K562 (cell line): Measurements from ENCODE around the gene BCAN. TPM values are rescaled to one million over a fixed set of nuclear protein-coding genes. Genes with fewer than 3 reads are reported as not detected.

Source experiments
- ATAC-seq: fragments of 200-7000 bp; cut with Tn5 transposase; 3 replicates; pipeline ENCODE4 v1.9.1; 2020; ENCODE audit warnings: moderate library complexity
- BruUV-seq: library from RNA; stranded (reverse); fragments of 400-500 nt; replicated peaks from 2 replicates; lab custom pipeline; 2021; lab: Mats Ljungman, UMichigan
- CTCF ChIA-PET: fragments of 300-600 bp; formaldehyde crosslinking; extraction: SDS; loops from one replicate; lab custom pipeline; 2021; ENCODE audit warnings: low intra/inter-chr PET ratio; lab: Yijun Ruan, JAX
- POLR2A ChIA-PET: fragments of 300-600, 350-650 bp; sonication (Branson Sonifier 250); formaldehyde crosslinking; extraction: SDS; loops from one replicate; lab custom pipeline; 2021; ENCODE audit warnings: antibody characterized with exemption, inconsistent platforms; lab: Yijun Ruan, JAX
- DNase-seq, 4 experiments: peaks; one replicate each; pipeline versions ENCODE4 v3.0.0 to v3.0.0-alpha.2; 2011 to 2018; ENCODE audit warnings: low spot score in 3 of 4, mixed read lengths in 3 of 4; ENCODE audit errors: extremely low read depth in 1 of 4
- FAIRE-seq: peaks from 2 replicates; lab custom pipeline; 2011; peaks lifted over from hg19 to GRCh38; lab: Jason Lieb, UNC
- H2AFZ ChIP-seq: 2 replicates; pipeline ENCODE4 v1.6.0; 2011; ENCODE audit warnings: low read depth, low read length, control low read depth, inconsistent platforms
- H3K27ac ChIP-seq: fragments of 200-600 bp; 3 replicates; pipeline ENCODE4 v1.8.0; 2011; ENCODE audit warnings: low read depth, mild to moderate bottlenecking, control low read depth, inconsistent platforms, low read length, moderate library complexity, mixed read lengths; ENCODE audit errors: extremely low read depth
- H3K27me3 ChIP-seq, 2 experiments: fragments of 300-600 bp in 1 of 2; 2 replicates in 1 of 2; 3 replicates in 1 of 2; pipeline versions ENCODE4 v1.6.0 to v1.8.0; 2011; ENCODE audit warnings: inconsistent platforms in 2 of 2, low read length in 2 of 2, mild to moderate bottlenecking in 1 of 2, mixed read lengths in 1 of 2, moderate library complexity in 1 of 2; ENCODE audit not compliant: control insufficient read depth in 2 of 2, insufficient read depth in 2 of 2
- H3K36me3 ChIP-seq: fragments of 300-600 bp; 3 replicates; pipeline ENCODE4 v1.8.0; 2011; ENCODE audit warnings: mild to moderate bottlenecking, low read length, inconsistent platforms; ENCODE audit not compliant: control insufficient read depth, insufficient read depth
- H3K4me1 ChIP-seq, 2 experiments: fragments of 200-600 bp in 1 of 2; replicated peaks in 1 of 2; 2 replicates in 1 of 2; 3 replicates in 1 of 2; pipeline versions ENCODE4 v1.5.1 to v1.8.0; 2011; ENCODE audit warnings: inconsistent platforms in 2 of 2, low read length in 2 of 2, mild to moderate bottlenecking in 1 of 2, mixed read lengths in 1 of 2, moderate library complexity in 1 of 2; ENCODE audit not compliant: control insufficient read depth in 2 of 2, insufficient read depth in 2 of 2
- H3K4me2 ChIP-seq: 2 replicates; pipeline ENCODE4 v1.6.1; 2011; ENCODE audit warnings: low read length, control low read depth, inconsistent platforms, mixed read lengths; ENCODE audit not compliant: insufficient read depth
- H3K4me3 ChIP-seq: fragments of 200-600 bp; sonication (generic), shearing (Covaris generic); 2 replicates; pipeline ENCODE4 v1.5.1; 2016; ENCODE audit warnings: control low read depth, inconsistent platforms
- H3K79me2 ChIP-seq: fragments of 200-600 bp; 3 replicates; pipeline ENCODE4 v1.8.0; 2011; ENCODE audit warnings: low read length, inconsistent platforms; ENCODE audit not compliant: control insufficient read depth, insufficient read depth
- H3K9ac ChIP-seq, 2 experiments: 2 replicates each; pipeline versions ENCODE4 v1.6.0 to v1.6.1; 2011; ENCODE audit warnings: low read depth in 2 of 2, low read length in 2 of 2, control low read depth in 1 of 2, inconsistent platforms in 1 of 2, mild to moderate bottlenecking in 1 of 2, mixed read lengths in 1 of 2; ENCODE audit not compliant: insufficient read depth in 1 of 2
- H3K9me1 ChIP-seq: one replicate; pipeline ENCODE4 v1.6.0; 2011; ENCODE audit warnings: inconsistent platforms, mild to moderate bottlenecking, low read length, moderate library complexity; ENCODE audit not compliant: control insufficient read depth, insufficient read depth
- H3K9me3 ChIP-seq: replicated peaks from 2 replicates; pipeline ENCODE4 v1.5.1; 2011; ENCODE audit warnings: low read depth, low read length, inconsistent platforms; ENCODE audit not compliant: control insufficient read depth, insufficient read depth
- H4K20me1 ChIP-seq: replicated peaks from 2 replicates; pipeline ENCODE4 v1.6.1; 2011; ENCODE audit warnings: low read length, inconsistent platforms, mixed read lengths; ENCODE audit not compliant: control insufficient read depth, insufficient read depth
- CBX1 ChIP-seq: sonication (generic); IDR thresholded peaks from 2 replicates; pipeline ENCODE4 v1.6.1; 2016; ENCODE audit warnings: antibody characterized with exemption, low read depth, mild to moderate bottlenecking
- CHAMP1 ChIP-seq: fragments of 450-650 bp; IDR thresholded peaks from 2 replicates; pipeline ENCODE4 v1.6.1; 2016; ENCODE audit warnings: mild to moderate bottlenecking
- DLX4 ChIP-seq: fragments of 250-450 bp; sonication (Bioruptor Pico); IDR thresholded peaks from 2 replicates; pipeline ENCODE4 v1.6.1; 2021; ENCODE audit warnings: mild to moderate bottlenecking
- HNRNPUL1 ChIP-seq: fragments of 200-400 bp; formaldehyde crosslinking; IDR thresholded peaks from 2 replicates; pipeline ENCODE4 v1.6.1; 2017; ENCODE audit warnings: low read length
- KDM1A ChIP-seq, 2 experiments: fragments of 450-650 bp; IDR thresholded peaks; 2 replicates each; pipeline ENCODE4 v1.6.1; 2016; ENCODE audit warnings: mild to moderate bottlenecking in 2 of 2
- MTA2 ChIP-seq: fragments of 450-650 bp; IDR thresholded peaks from 2 replicates; pipeline ENCODE4 v1.6.1; 2016; ENCODE audit warnings: low read depth
- MXD1 ChIP-seq: fragments of 250-450 bp; sonication (Bioruptor Pico); IDR thresholded peaks from 2 replicates; pipeline ENCODE4 v1.8.0; 2021; ENCODE audit warnings: borderline replicate concordance, mild to moderate bottlenecking, moderate library complexity; ENCODE audit not compliant: poor library complexity, severe bottlenecking
- PCBP1 ChIP-seq: fragments of 200-400 bp; formaldehyde crosslinking; IDR thresholded peaks from 2 replicates; pipeline ENCODE4 v1.6.1; 2018; ENCODE audit warnings: mild to moderate bottlenecking, low read depth, low read length; ENCODE audit not compliant: poor library complexity, severe bottlenecking
- UBTF ChIP-seq, 2 experiments: IDR thresholded peaks; 2 replicates each; pipeline ENCODE4 v1.6.1; 2012; ENCODE audit warnings: improper control_type of control experiment in 2 of 2, low read depth in 2 of 2, low read length in 2 of 2, borderline replicate concordance in 1 of 2
- ZNF197 ChIP-seq: fragments of 200-800 bp; sonication (Bioruptor generic); IDR thresholded peaks from 2 replicates; pipeline ENCODE4 v1.6.1; 2016; ENCODE audit warnings: low read depth, missing genetic modification characterization, missing compliant biosample characterization
- ZNF395 ChIP-seq: fragments of 200-800 bp; sonication (Bioruptor generic); IDR thresholded peaks from 2 replicates; pipeline ENCODE4 v1.6.1; 2017; ENCODE audit warnings: missing genetic modification characterization, missing compliant biosample characterization
- ZNF699 ChIP-seq: fragments of 250-450 bp; sonication (Bioruptor Pico); IDR thresholded peaks from 2 replicates; pipeline ENCODE4 v1.8.0; 2021; ENCODE audit warnings: mild to moderate bottlenecking, moderate library complexity; ENCODE audit not compliant: insufficient replicate concordance
- WGBS: fragments of 100-300 bp; shearing (Covaris generic); methylation state at CpG from one replicate; pipeline ENCODE4 v1.1.6; 2016; ENCODE audit warnings: low coverage, mixed read lengths; ENCODE audit not compliant: insufficient coverage; ENCODE audit errors: missing lambda C conversion rate; 5-methylcytosine and 5-hydroxymethylcytosine counted together
- in situ Hi-C: fragments of 300-500 bp; cut with MboI; formaldehyde crosslinking; loops from 4 replicates; pipeline ENCODE4 v1.15.0; 2018; ENCODE audit warnings: inconsistent platforms, mixed read lengths
- intact Hi-C: fragments of 100-400 bp; cut with micrococcal nuclease; formaldehyde crosslinking; loops from 2 replicates; pipeline ENCODE4 v1.14.2; 2022
- polyA plus RNA-seq, 8 experiments: library from polyadenylated mRNA; depleted of rRNA in 4 of 8; stranded (reverse) in 5 of 8; unstranded in 3 of 8; fragments of >200 nt; fragmentation: Nextera tagmentation in 2 of 8; fragmentation: Illumina TruSeq in 1 of 8; extraction: Ambion mirVana in 2 of 8; extraction: Trizol in 1 of 8; gene quantifications; 2 replicates each; pipeline versions ENCODE4 v1.2.1 to v1.2.3, GENCODE V29; 2011 to 2014; ENCODE audit warnings: inconsistent platforms in 1 of 8, missing spikeins in 1 of 8
- total RNA-seq, 7 experiments: library from RNA; depleted of rRNA in 6 of 7; stranded (reverse); fragments of >200 nt in 6 of 7; fragmentation: Illumina TruSeq in 2 of 7; extraction: Trizol in 2 of 7; gene quantifications; 2 replicates each; pipeline versions ENCODE4 v1.2.1 to v1.2.3, GENCODE V29; 2011 to 2021; ENCODE audit warnings: low replicate concordance in 1 of 7

The BCAN gene
- total and polyA plus RNA-seq, 9 of the 15 experiments (the other 6 are each of a cell fraction or from before 2014, with no cell fraction given) = 0.04 to 0.33 (median 0.14) TPM; not detected in 5

GRCh38 chr1:156667968-156668709 is 26.2 kb downstream of the BCAN start:
- H3K36me3 ChIP-seq = no peaks in the 10 kb centered on the region
- CTCF ChIA-PET = no interaction called here
- no TSS peak for BruUV-seq
- no peaks in the 10 kb centered on the region for H3K9me1 ChIP-seq
- H3K4me3 ChIP-seq = no peak overlapping the region
- ATAC-seq (no peak), FAIRE-seq (no peak), DNase-seq (no peak)
- H3K27me3 ChIP-seq = no peaks in the 10 kb centered on the region
- no peak overlapping the region for H3K4me2 ChIP-seq
- no peak overlapping the region for H2AFZ ChIP-seq
- H3K9me3 ChIP-seq = no peaks in the 10 kb centered on the region
- no peaks in the 10 kb centered on the region for H4K20me1 ChIP-seq
- in situ Hi-C loops (no loop called here), intact Hi-C loops (no loop called here)
- WGBS = 58% methylated on average over 4 of the region's 9 CpGs
- no peak overlapping the region for H3K27ac ChIP-seq
- POLR2A ChIA-PET = interaction anchor here (0.7 kb wide), 1 partner anchor 74 kb away, joined by 3 read pairs; no protein-coding TSS in a partner anchor
- no peaks in the 10 kb centered on the region for H3K79me2 ChIP-seq
- H3K4me1 ChIP-seq = peaks cover 28 to 74% of the 10 kb centered on the region in 2 experiments
- peak overlapping the region in 1 of 2 experiments; percentile 84; a peak in 2 of 4 replicates for H3K9ac ChIP-seq
- TF ChIP-seq CBX1 (no peak), ZNF699 (CRISPR knock-in tag) (no peak), MTA2 (no peak), ZNF395 (CRISPR knock-in tag) (no peak), MXD1 (CRISPR knock-in tag) (no peak), KDM1A (IDR thresholded peaks at IDR 0.05) (no peak), PCBP1 (no peak), UBTF (IDR thresholded peaks at IDR 0.05; ENCODE audit: borderline replicate concordance in 1 of 2, low read depth in 2 of 2, low read length in 2 of 2) (no peak), CHAMP1 (no peak), DLX4 (CRISPR knock-in tag) (no peak), HNRNPUL1 (no peak), ZNF197 (no peak)
